ENCODE data around the gene AOPEP.
"Not testable (repeated sequence)": the region's sequence is repeated elsewhere in the genome, so short reads cannot be mapped to it uniquely, and the experiment has no call there.

The AOPEP gene

GRCh38 chr9:94872891-94873511 lies 146.5 kb downstream of the AOPEP start:
- no peak for DNase-seq

DNA sequence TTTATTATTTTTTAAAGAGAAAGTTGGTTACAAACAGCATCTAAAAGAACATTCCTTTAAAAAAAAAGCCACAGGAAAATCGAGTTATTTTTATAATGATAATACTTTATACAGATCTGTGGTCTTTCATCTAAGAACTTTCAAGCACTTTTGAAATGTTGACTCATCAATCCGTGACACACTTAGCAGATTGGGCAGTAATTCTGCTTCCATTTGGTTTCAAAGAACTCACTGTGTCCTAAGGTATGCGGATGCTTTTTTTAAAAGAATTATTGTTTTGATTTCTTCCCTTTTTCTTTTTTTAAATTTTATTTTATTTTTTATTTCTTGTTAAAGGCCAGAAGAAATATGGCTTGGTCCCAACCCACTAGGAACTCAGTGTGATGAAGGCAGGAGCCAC lies 147.8 kb downstream of the AOPEP start:
- no peak for DNase-seq

DNA sequence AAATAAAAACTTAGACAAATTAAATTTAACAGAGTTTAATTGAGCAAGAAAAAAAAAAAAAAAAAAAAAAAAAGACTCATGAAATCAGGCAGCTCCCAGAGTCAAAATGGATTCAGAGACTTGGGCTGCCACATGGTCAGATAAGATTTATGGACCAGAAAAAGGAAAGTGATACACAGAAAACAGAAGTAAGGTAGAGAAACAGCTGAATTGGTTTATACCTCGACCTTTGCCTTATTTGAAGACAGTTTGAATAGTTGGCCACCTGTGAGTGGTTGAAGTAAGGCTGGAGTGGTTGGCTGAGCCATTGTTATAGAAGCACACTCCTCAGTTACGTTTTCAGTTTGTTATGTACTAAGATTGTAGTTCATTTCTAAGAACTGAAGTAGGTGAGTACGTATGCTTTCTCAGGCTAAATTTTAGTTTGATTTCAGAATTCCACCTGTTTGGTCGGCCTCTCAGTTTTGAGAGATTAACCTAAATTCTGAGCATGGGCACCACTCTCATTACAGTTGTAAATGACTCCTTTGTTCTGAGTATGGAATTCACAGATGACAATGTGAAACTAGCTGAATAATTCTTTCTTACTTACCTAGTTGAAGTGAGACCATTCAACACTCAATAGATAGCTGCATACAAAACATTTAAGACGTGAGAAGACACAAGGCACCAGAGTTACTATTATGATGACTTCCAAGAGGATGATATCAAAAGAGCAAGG lies 149.0 kb downstream of the AOPEP start:
- no peak for DNase-seq

- not testable (repeated sequence) for DNase-seq
These were observed 152.3 kb downstream of the AOPEP start for GRCh38 chr9:94878804-94879203.

GRCh38 chr9:94879230-94879629 lies 152.7 kb downstream of the AOPEP start:
- no peak for DNase-seq

DNA sequence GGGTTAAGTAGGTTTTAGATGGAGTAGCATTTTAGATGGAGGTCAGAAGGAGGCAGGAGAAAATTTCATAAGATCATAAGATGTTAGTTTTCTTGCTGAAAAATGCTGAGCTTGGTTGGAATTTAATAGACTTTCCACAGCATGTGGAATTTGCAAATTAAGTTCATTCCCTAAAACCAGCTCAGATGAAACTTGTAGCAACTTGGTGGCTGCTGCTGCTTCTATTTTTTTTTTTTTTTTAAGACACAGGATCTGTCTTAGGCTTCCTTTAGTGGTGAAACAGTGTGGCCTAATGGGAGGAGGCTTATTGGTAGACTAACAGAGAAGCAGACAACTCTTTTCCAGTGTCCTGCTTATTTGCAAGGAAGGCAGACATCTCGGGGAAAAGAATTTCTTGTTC lies 154.5 kb downstream of the AOPEP start:
- DNase-seq, result no peak

- no peak for DNase-seq
These were observed 155.0 kb downstream of the AOPEP start for GRCh38 chr9:94881454-94881853.

GRCh38 chr9:94881940-94882339 lies 155.4 kb downstream of the AOPEP start:
- no peak for DNase-seq

GRCh38 chr9:94882966-94883641 lies 156.6 kb downstream of the AOPEP start:
- DNase-seq, result no peak

- DNase-seq, result no peak
These were observed 159.5 kb downstream of the AOPEP start for GRCh38 chr9:94885854-94886447.

DNA sequence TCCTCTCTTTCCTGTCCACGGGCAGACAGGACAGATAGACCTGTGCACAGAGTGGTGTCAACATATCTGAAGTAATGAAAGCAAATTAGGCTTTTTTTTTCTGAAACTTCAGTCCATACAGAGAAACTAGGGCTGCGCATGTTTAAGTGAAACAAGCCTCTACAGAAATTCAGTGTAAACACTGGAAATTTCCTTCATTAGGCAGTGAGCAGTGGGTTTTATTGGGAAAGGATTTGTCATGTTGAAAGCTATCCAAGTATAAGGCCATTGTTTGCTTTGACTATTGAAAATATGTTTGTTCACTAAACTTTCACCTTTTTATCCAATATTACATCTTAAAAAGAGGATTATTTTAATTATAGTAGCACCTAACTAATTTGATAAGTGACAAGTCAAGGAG lies 161.2 kb downstream of the AOPEP start:
- no peak for DNase-seq

DNA sequence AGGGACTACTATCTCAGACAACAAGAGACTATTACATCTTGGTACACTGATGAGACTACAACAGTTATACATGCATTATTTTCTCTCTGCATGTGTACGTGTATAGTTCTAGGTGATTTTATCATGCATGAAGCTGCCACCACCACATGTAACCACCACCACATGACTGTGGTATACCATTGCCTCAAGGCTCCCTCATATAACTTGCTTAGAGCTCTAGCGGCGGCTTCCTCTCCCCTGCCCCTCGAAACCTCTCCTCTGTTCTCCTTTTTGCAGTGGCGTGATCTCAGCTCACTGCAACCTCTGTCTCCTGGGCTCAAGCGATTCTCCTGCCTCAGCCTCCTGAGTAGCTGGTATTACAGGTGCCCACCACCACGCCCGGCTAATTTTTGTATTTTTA lies 162.3 kb downstream of the AOPEP start:
- DNase-seq, result no peak

DNA sequence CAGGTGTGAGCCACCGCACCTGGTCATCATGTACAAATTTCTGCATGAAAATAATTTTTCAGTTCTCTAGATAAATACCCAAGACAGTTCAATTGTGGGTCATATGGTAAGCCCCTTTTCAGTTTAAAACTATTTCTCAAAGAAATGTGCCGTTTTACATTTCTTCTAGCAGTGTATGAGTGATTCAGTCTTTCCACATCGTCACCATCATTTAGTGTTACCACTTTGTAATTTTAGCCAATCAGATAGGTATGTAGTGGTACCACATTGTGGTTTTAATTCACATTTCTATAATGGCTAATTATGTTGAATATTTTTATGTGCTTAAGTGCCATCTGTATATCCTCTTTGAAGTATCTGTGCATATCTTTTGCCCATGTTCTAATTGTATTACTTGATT lies 163.1 kb downstream of the AOPEP start:
- DNase-seq, result no peak

- DNase-seq, result no peak
These were observed 164.7 kb downstream of the AOPEP start for GRCh38 chr9:94891183-94891582.

- no peak for DNase-seq
These were observed 166.2 kb downstream of the AOPEP start for GRCh38 chr9:94892675-94893074.

DNA sequence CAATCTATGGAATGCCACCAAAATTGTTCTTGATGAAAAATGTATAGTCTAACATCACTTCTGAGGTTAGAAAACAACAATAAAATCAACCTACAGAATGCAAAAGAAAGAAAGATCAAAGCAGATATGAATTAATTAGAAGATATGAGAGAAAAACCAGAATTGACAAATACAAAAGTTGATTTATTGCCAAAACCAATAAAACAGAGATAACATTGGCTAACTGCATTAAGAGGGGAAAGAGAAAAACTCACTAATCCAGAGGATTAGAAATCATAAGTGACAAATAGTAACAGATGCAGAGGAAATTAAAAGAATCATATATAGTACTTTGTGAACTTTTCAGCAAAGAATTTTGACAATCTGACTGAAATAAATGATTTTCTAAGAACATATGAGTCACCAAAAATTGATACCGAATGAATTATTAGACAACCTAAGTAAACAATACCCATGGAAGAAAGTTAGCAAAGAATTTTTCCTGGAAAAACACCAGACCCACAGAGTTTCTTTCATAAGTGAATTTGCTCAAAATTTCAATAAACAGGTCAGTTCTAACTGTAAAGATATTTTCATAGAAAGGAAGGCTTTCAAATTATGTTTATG lies 167.7 kb downstream of the AOPEP start:
- no peak for DNase-seq

- no peak for DNase-seq
These were observed 169.2 kb downstream of the AOPEP start for GRCh38 chr9:94895668-94896067.

- DNase-seq, result no peak
These were observed 170.0 kb downstream of the AOPEP start for GRCh38 chr9:94896512-94896911.

DNA sequence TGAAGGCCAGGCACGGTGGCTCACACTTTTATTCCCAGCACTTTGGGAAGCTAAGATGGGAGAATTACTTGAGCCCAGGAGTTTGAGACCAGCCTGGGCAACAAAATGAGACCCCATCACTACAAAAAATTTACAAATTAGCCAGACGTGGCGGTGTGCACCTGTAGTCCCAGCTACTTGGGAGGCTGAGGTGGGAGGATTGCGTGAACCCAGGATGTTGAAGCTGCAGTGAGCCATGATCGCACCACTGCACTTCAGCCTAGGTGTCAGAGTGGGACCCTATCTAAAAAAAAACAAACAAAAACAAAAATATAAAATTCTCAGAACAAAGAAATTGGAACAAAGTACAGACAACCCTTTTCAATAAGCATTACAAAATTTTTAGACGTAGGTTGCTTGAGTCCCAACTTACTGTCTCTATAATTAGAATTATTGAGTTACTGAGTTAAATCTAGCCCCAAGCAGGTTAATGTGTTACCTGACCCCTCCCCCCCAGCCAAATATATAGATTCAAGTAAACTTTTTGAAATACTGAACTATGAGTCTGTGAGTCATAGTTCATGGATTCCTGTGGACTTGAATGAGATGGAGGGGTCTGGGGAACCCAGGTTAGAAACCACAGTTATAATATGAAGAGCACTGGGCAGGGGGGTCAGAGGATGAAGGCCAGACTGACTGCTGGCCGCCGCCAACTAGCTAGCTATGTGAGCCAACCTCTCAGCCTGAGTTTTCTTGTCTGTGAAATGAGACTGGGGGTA lies 173.1 kb downstream of the AOPEP start:
- DNase-seq, result no peak

- no peak for DNase-seq
These were observed 173.9 kb downstream of the AOPEP start for GRCh38 chr9:94900222-94901018.

GRCh38 chr9:94901019-94901363 lies 174.5 kb downstream of the AOPEP start:
- no peak for DNase-seq

GRCh38 chr9:94903961-94904421 lies 177.5 kb downstream of the AOPEP start:
- no peak for DNase-seq

Data from retina (tissue), 1 donor.